Memory B cell (primary cell): ENCODE results near the gene CXorf49.

Source experiments
- ATAC-seq: fragments of 150-1000 bp; cut with Tn5 transposase; 2 replicates; pipeline ENCODE4 v1.10.0; 2021; ENCODE audit warnings: low read depth, mild to moderate bottlenecking, moderate library complexity
- DNase-seq, 2 donors: peaks; one replicate each; pipeline ENCODE4 v3.0.0; 2022; ENCODE audit warnings: low spot score in 2 of 2
- H3K27ac Mint-ChIP-seq: one replicate; pipeline ENCODE4 v1.8.0; 2022; ENCODE audit warnings: mild to moderate bottlenecking, moderate library complexity, mixed read lengths
- H3K27me3 Mint-ChIP-seq: one replicate; pipeline ENCODE4 v1.8.0; 2022; ENCODE audit warnings: mixed read lengths
- H3K36me3 Mint-ChIP-seq: one replicate; pipeline ENCODE4 v1.8.0; 2022; ENCODE audit warnings: mild to moderate bottlenecking, mixed read lengths
- H3K4me1 Mint-ChIP-seq: one replicate; pipeline ENCODE4 v1.8.0; 2022; ENCODE audit warnings: mixed read lengths
- H3K4me3 Mint-ChIP-seq: one replicate; pipeline ENCODE4 v1.8.0; 2022; ENCODE audit warnings: mild to moderate bottlenecking, moderate library complexity, mixed read lengths
- H3K9me3 Mint-ChIP-seq: one replicate; pipeline ENCODE4 v1.8.0; 2022; ENCODE audit warnings: mixed read lengths

CXorf49 gene

GRCh38 chrX:71666240-71667223 lies 51.6 kb downstream of the CXorf49 start:
- ATAC-seq (no peak), DNase-seq (no peak)
- Mint-ChIP-seq H3K9me3 (no peaks in the 10 kb centered on the region), H3K27ac (no peak overlapping the region), H3K36me3 (no peaks in the 10 kb centered on the region), H3K4me1 (peaks cover 8% of the 10 kb centered on the region), H3K4me3 (no peak overlapping the region), H3K27me3 (peaks cover 4% of the 10 kb centered on the region)

DNA sequence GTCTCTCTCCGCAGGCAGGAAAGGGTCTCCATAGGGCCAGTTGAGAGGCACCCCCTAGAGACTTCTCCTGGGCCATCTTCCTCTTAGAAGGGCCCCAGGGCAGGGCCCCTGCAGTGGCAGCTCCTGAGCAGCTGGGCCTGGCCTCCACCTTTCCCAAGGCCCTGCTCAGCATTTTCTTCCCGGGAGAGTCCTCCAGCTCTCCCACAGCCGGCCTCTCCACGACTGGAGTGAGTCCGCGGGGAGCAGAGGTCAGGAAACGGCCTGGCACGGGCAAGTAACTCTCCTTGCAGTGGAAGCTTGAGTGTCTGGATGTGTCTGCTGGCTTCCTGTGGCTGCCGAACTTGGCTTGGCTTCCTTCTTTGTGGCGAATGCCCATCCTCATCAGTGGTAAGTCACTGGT lies 52.3 kb downstream of the CXorf49 start:
- no peak overlapping the region for H3K27ac Mint-ChIP-seq
- DNase-seq (no peak), ATAC-seq (no peak)
- H3K9me3 Mint-ChIP-seq = no peaks in the 10 kb centered on the region
- H3K4me3 Mint-ChIP-seq = no peak overlapping the region
- no peaks in the 10 kb centered on the region for H3K36me3 Mint-ChIP-seq
- H3K27me3 Mint-ChIP-seq = peaks cover 4% of the 10 kb centered on the region
- H3K4me1 Mint-ChIP-seq = peaks cover 8% of the 10 kb centered on the region

GRCh38 chrX:71664889-71665491 lies 53.1 kb downstream of the CXorf49 start:
- Mint-ChIP-seq H3K27me3 (peaks cover 4% of the 10 kb centered on the region), H3K9me3 (no peaks in the 10 kb centered on the region), H3K4me1 (peaks cover 8% of the 10 kb centered on the region), H3K36me3 (no peaks in the 10 kb centered on the region), H3K4me3 (no peak overlapping the region), H3K27ac (no peak overlapping the region)
- no peak for ATAC-seq
- no peak for DNase-seq
